Medulla oblongata (tissue), 1 donor: ENCODE results near the gene SLC9C1.

Experiments
- DNase-seq: peaks from one replicate; pipeline ENCODE4 v3.0.0-alpha.2; 2015; ENCODE audit errors: extremely low spot score

The SLC9C1 gene

GRCh38 chr3:112306825-112307224 is 12.8 kb upstream of the SLC9C1 start:
- no peak for DNase-seq

GRCh38 chr3:112304611-112305010 is 10.6 kb upstream of the SLC9C1 start:
- DNase-seq, result no peak

- peak; percentile 42 for DNase-seq
These were observed 9.8 kb upstream of the SLC9C1 start for GRCh38 chr3:112303764-112304325.

GRCh38 chr3:112302881-112303763 is 9.1 kb upstream of the SLC9C1 start:
- DNase-seq, result no peak

- no peak for DNase-seq
These were observed 8.3 kb upstream of the SLC9C1 start for GRCh38 chr3:112302150-112302830.

GRCh38 chr3:112298781-112299180 is 4.8 kb upstream of the SLC9C1 start:
- no peak for DNase-seq

- DNase-seq, result no peak
These were observed 3.7 kb upstream of the SLC9C1 start for GRCh38 chr3:112297714-112298113.

GRCh38 chr3:112289011-112289410 is 5.0 kb downstream of the SLC9C1 start:
- no peak for DNase-seq

- DNase-seq, result no peak
These were observed 13.8 kb downstream of the SLC9C1 start for GRCh38 chr3:112280266-112280665.

- DNase-seq, result no peak
These were observed 20.5 kb downstream of the SLC9C1 start for GRCh38 chr3:112273536-112273935.

GRCh38 chr3:112261742-112262141 is 32.3 kb downstream of the SLC9C1 start:
- no peak for DNase-seq

GRCh38 chr3:112260563-112260962 is 33.5 kb downstream of the SLC9C1 start:
- no peak for DNase-seq

- no peak for DNase-seq
These were observed 40.6 kb downstream of the SLC9C1 start for GRCh38 chr3:112253301-112253971.

- no peak for DNase-seq
These were observed 46.1 kb downstream of the SLC9C1 start for GRCh38 chr3:112247900-112248299.

- DNase-seq, result no peak
These were observed 46.7 kb downstream of the SLC9C1 start for GRCh38 chr3:112247350-112247749.

GRCh38 chr3:112233083-112233482 is 60.9 kb downstream of the SLC9C1 start:
- DNase-seq, result no peak

GRCh38 chr3:112231727-112232126 is 62.3 kb downstream of the SLC9C1 start:
- DNase-seq, result no peak

- DNase-seq, result no peak
These were observed 64.0 kb downstream of the SLC9C1 start for GRCh38 chr3:112230033-112230432.

GRCh38 chr3:112228786-112229185 is 65.2 kb downstream of the SLC9C1 start:
- no peak for DNase-seq

GRCh38 chr3:112200317-112200666 is 93.7 kb downstream of the SLC9C1 start:
- no peak for DNase-seq

- no peak for DNase-seq
These were observed 94.2 kb downstream of the SLC9C1 start for GRCh38 chr3:112199622-112200316.

- no peak for DNase-seq
These were observed 96.9 kb downstream of the SLC9C1 start for GRCh38 chr3:112197131-112197530.
